HEK293T (cell line): ENCODE data around the gene KCNK15.

Source experiments
- ARNT ChIP-seq: fragments of 450-650 bp; IDR thresholded peaks from 2 replicates; pipeline ENCODE4 v1.6.1; 2017; ENCODE audit warnings: mild to moderate bottlenecking
- BHLHE40 ChIP-seq: fragments of 450-650 bp; IDR thresholded peaks from 2 replicates; pipeline ENCODE4 v1.6.1; 2016; ENCODE audit warnings: mild to moderate bottlenecking, moderate library complexity, borderline replicate concordance
- CTBP1 ChIP-seq: fragments of 450-650 bp; IDR thresholded peaks from 2 replicates; pipeline ENCODE4 v1.6.1; 2016; ENCODE audit warnings: borderline replicate concordance
- ELF4 ChIP-seq: fragments of 450-650 bp; IDR thresholded peaks from 2 replicates; pipeline ENCODE4 v1.6.1; 2017; ENCODE audit warnings: antibody characterized with exemption
- FOXA1 ChIP-seq: fragments of 450-650 bp; IDR thresholded peaks from 2 replicates; pipeline ENCODE4 v1.6.1; 2016; ENCODE audit warnings: mild to moderate bottlenecking
- FOXK2 ChIP-seq: fragments of 450-650 bp; IDR thresholded peaks from 2 replicates; pipeline ENCODE4 v1.6.1; 2016; ENCODE audit warnings: mild to moderate bottlenecking
- FOXM1 ChIP-seq: fragments of 450-650 bp; IDR thresholded peaks from 2 replicates; pipeline ENCODE4 v1.6.1; 2017; ENCODE audit warnings: mild to moderate bottlenecking, borderline replicate concordance
- L3MBTL2 ChIP-seq: fragments of 450-650 bp; conservative IDR thresholded peaks from 2 replicates; pipeline ENCODE4 v1.6.1; 2016; ENCODE audit warnings: mild to moderate bottlenecking
- LEF1 ChIP-seq: fragments of 450-650 bp; IDR thresholded peaks from 2 replicates; pipeline ENCODE4 v1.6.1; 2017; ENCODE audit warnings: mild to moderate bottlenecking, borderline replicate concordance
- SP1 ChIP-seq: fragments of 450-650 bp; IDR thresholded peaks from 2 replicates; pipeline ENCODE4 v1.6.1; 2017
- SUZ12 ChIP-seq: fragments of 450-650 bp; IDR thresholded peaks from 2 replicates; pipeline ENCODE4 v1.6.1; 2016; ENCODE audit warnings: mild to moderate bottlenecking
- TARDBP ChIP-seq: fragments of 450-650 bp; IDR thresholded peaks from 2 replicates; pipeline ENCODE4 v1.6.1; 2016

- TF ChIP-seq BHLHE40 (no peak), SUZ12 (no peak), SP1 (no peak), FOXM1 (no peak), FOXK2 (no peak), CTBP1 (no peak), ARNT (no peak), LEF1 (no peak), TARDBP (no peak), L3MBTL2 (no peak), FOXA1 (no peak), ELF4 (no peak)
These were observed 13.3 kb upstream of the KCNK15 start for GRCh38 chr20:44732327-44732726.
